IMR-90 (cell line): ENCODE results near the gene HIRA. TPM values are rescaled to one million over a fixed set of nuclear protein-coding genes. Genes with fewer than 3 reads are reported as not detected.
"Not testable (repeated sequence)": the region's sequence is repeated elsewhere in the genome, so short reads cannot be mapped to it uniquely, and the experiment has no call there.

Source experiments
- ATAC-seq: fragments of 200-7000 bp; cut with Tn5 transposase; 2 replicates; pipeline ENCODE4 v1.9.1; 2020; ENCODE audit warnings: low read depth, mild to moderate bottlenecking, moderate library complexity
- BruUV-seq: library from RNA; stranded (reverse); fragments of 400-500 nt; replicated peaks from 2 replicates; lab custom pipeline; 2021; lab: Mats Ljungman, UMichigan
- CTCF ChIA-PET: fragments of 300-600 bp; formaldehyde crosslinking; extraction: SDS; loops from one replicate; lab custom pipeline; 2021; ENCODE audit warnings: antibody characterized with exemption; lab: Yijun Ruan, JAX
- POLR2A ChIA-PET: fragments of 300-600 bp; sonication (Branson Sonifier 250); formaldehyde crosslinking; loops from one replicate; lab custom pipeline; 2022; ENCODE audit warnings: antibody characterized with exemption; ENCODE audit not compliant: unreplicated experiment; lab: Charles Lee
- DNase-seq: peaks from one replicate; pipeline ENCODE4 v3.0.0; 2013
- H2AFZ ChIP-seq: replicated peaks from 2 replicates; pipeline ENCODE3; 2013; ENCODE audit warnings: low read length, mild to moderate bottlenecking; ENCODE audit not compliant: poor library complexity
- H2AK5ac ChIP-seq: 2 replicates; pipeline ENCODE4 v1.6.1; 2013; ENCODE audit warnings: low read depth, low read length, inconsistent platforms
- H2AK9ac ChIP-seq: replicated peaks from 2 replicates; pipeline ENCODE3; 2013; ENCODE audit warnings: mild to moderate bottlenecking, low read depth, low read length, moderate library complexity; ENCODE audit not compliant: poor library complexity
- H2BK120ac ChIP-seq: 2 replicates; pipeline ENCODE4 v1.6.1; 2013; ENCODE audit warnings: low read depth, low read length, inconsistent platforms
- H2BK15ac ChIP-seq: 3 replicates; pipeline ENCODE4 v1.6.1; 2013; ENCODE audit warnings: low read depth, low read length, inconsistent platforms
- H2BK20ac ChIP-seq: 2 replicates; pipeline ENCODE4 v1.6.1; 2013; ENCODE audit warnings: low read depth, mild to moderate bottlenecking, inconsistent platforms, low read length, moderate library complexity
- H2BK5ac ChIP-seq: 2 replicates; pipeline ENCODE4 v1.6.1; 2013; ENCODE audit warnings: mild to moderate bottlenecking, low read depth, low read length, inconsistent platforms; ENCODE audit not compliant: poor library complexity, severe bottlenecking
- H3K14ac ChIP-seq: replicated peaks from 2 replicates; pipeline ENCODE4 v1.6.1; 2013; ENCODE audit warnings: low read depth, low read length, inconsistent platforms
- H3K18ac ChIP-seq: 2 replicates; pipeline ENCODE4 v1.6.1; 2013; ENCODE audit warnings: low read depth, low read length, control low read depth
- H3K23ac ChIP-seq: 2 replicates; pipeline ENCODE4 v1.6.1; 2013; ENCODE audit warnings: low read depth, low read length, inconsistent platforms
- H3K27ac ChIP-seq: 2 replicates; pipeline ENCODE4 v1.5.1; 2013; ENCODE audit warnings: mild to moderate bottlenecking, control low read depth, low read length; ENCODE audit not compliant: insufficient read depth
- H3K27me3 ChIP-seq: 2 replicates; pipeline ENCODE4 v1.6.1; 2013; ENCODE audit warnings: low read length; ENCODE audit not compliant: control insufficient read depth, insufficient read depth
- H3K36me3 ChIP-seq: 2 replicates; pipeline ENCODE4 v1.6.1; 2013; ENCODE audit warnings: low read length, mixed read lengths; ENCODE audit not compliant: control insufficient read depth, insufficient read depth
- H3K4ac ChIP-seq: 2 replicates; pipeline ENCODE4 v1.6.1; 2013; ENCODE audit warnings: low read depth, low read length, inconsistent platforms
- H3K4me1 ChIP-seq: 2 replicates; pipeline ENCODE4 v1.6.1; 2013; ENCODE audit warnings: low read length, mixed read lengths; ENCODE audit not compliant: control insufficient read depth, insufficient read depth
- H3K4me2 ChIP-seq: 2 replicates; pipeline ENCODE4 v1.6.1; 2013; ENCODE audit warnings: low read depth, mild to moderate bottlenecking, control low read depth, low read length, moderate library complexity
- H3K4me3 ChIP-seq: 2 replicates; pipeline ENCODE4 v1.5.1; 2013; ENCODE audit warnings: low read depth, mild to moderate bottlenecking, control low read depth, low read length, moderate library complexity; ENCODE audit not compliant: insufficient read depth
- H3K56ac ChIP-seq: 2 replicates; pipeline ENCODE4 v1.6.1; 2013; ENCODE audit warnings: low read length, inconsistent platforms; ENCODE audit not compliant: insufficient read depth; ENCODE audit errors: extremely low read depth
- H3K79me1 ChIP-seq, 2 experiments: 2 replicates each; pipeline ENCODE4 v1.6.1; 2013; ENCODE audit warnings: low read length in 2 of 2, inconsistent platforms in 1 of 2, low read depth in 1 of 2
- H3K9ac ChIP-seq: 2 replicates; pipeline ENCODE4 v1.6.1; 2013; ENCODE audit warnings: low read depth, low read length, control low read depth
- H3K9me1 ChIP-seq: 2 replicates; pipeline ENCODE4 v1.6.1; 2013; ENCODE audit warnings: low read length, inconsistent platforms; ENCODE audit not compliant: insufficient read depth
- H3K9me3 ChIP-seq: 2 replicates; pipeline ENCODE4 v1.6.1; 2013; ENCODE audit warnings: low read length; ENCODE audit not compliant: control insufficient read depth, insufficient read depth
- H4K20me1 ChIP-seq: 2 replicates; pipeline ENCODE4 v1.6.1; 2013; ENCODE audit warnings: low read length, inconsistent platforms; ENCODE audit not compliant: insufficient read depth
- H4K5ac ChIP-seq: 2 replicates; pipeline ENCODE4 v1.6.1; 2013; ENCODE audit warnings: mild to moderate bottlenecking, low read depth, low read length, control low read depth
- H4K8ac ChIP-seq, 2 experiments: 2 replicates each; pipeline ENCODE4 v1.6.1; 2013; ENCODE audit warnings: low read depth in 2 of 2, low read length in 2 of 2, control low read depth in 1 of 2, inconsistent platforms in 1 of 2
- H4K91ac ChIP-seq: 2 replicates; pipeline ENCODE4 v1.6.1; 2013; ENCODE audit warnings: low read depth, low read length, inconsistent platforms; ENCODE audit not compliant: insufficient read depth
- BHLHE40 ChIP-seq: fragments of 150-350 bp; IDR thresholded peaks from 2 replicates; pipeline ENCODE4 v1.6.1; 2016; ENCODE audit warnings: mild to moderate bottlenecking, low read depth, low read length
- CEBPB ChIP-seq: IDR thresholded peaks from 2 replicates; pipeline ENCODE4 v1.6.1; 2012; ENCODE audit warnings: low read depth, low read length, improper control_type of control experiment
- CTCF ChIP-seq: conservative IDR thresholded peaks from 2 replicates; pipeline ENCODE4 v1.5.1; 2012; ENCODE audit warnings: mild to moderate bottlenecking, low read depth, low read length, improper control_type of control experiment
- FOS ChIP-seq: fragments of 150-350 bp; IDR thresholded peaks from 2 replicates; pipeline ENCODE4 v1.6.1; 2016; ENCODE audit warnings: low read depth, low read length
- MXI1 ChIP-seq: IDR thresholded peaks from 2 replicates; pipeline ENCODE4 v1.6.1; 2012; ENCODE audit warnings: low read depth, mild to moderate bottlenecking, low read length, moderate library complexity, borderline replicate concordance
- RAD21 ChIP-seq: IDR thresholded peaks from 2 replicates; pipeline ENCODE4 v1.6.1; 2012; ENCODE audit warnings: low read length, improper control_type of control experiment
- RCOR1 ChIP-seq: IDR thresholded peaks from 2 replicates; pipeline ENCODE4 v1.6.1; 2012; ENCODE audit warnings: mild to moderate bottlenecking, low read length, improper control_type of control experiment; ENCODE audit not compliant: insufficient replicate concordance
- WGBS, 2 experiments: methylation state at CpG; one replicate each; pipeline versions ENCODE4 v1.1.5 to v1.1.7; 2013; ENCODE audit warnings: missing lambda C conversion rate in 2 of 2; ENCODE audit not compliant: insufficient read length in 1 of 2; ENCODE audit errors: extremely low coverage in 2 of 2; 5-methylcytosine and 5-hydroxymethylcytosine counted together
- dilution Hi-C: fragments of 300-500 bp; cut with HindIII; formaldehyde crosslinking; loops from one replicate; pipeline ENCODE4 v1.14.3; 2018; ENCODE audit warnings: low sequenced_read_pairs; ENCODE audit not compliant: unreplicated experiment
- in situ Hi-C: fragments of 300-500 bp; cut with MboI; formaldehyde crosslinking; loops from 3 replicates; pipeline ENCODE4 v1.14.3; 2019; ENCODE audit warnings: low sequenced_read_pairs, inconsistent platforms, mixed read lengths
- intact Hi-C: fragments of 100-400 bp; cut with micrococcal nuclease; formaldehyde crosslinking; loops from 2 replicates; pipeline ENCODE4 v1.10.0; 2022
- polyA plus RNA-seq, 3 experiments: library from polyadenylated mRNA; depleted of rRNA; stranded (reverse); fragments of >200 nt; gene quantifications; 2 replicates each; pipeline ENCODE4 v1.2.3, GENCODE V29; 2012; ENCODE audit warnings: low replicate concordance in 1 of 3
- total RNA-seq: library from RNA; depleted of rRNA; stranded (reverse); fragments of >200 nt; gene quantifications from 2 replicates; pipeline ENCODE4 v1.2.3, GENCODE V29; 2012

Gene HIRA
- total and polyA plus RNA-seq, 2 of the 4 experiments (the other 2 are of a cell fraction): 14.5 to 24.2 TPM

- no peak overlapping the region for H4K8ac ChIP-seq
- intact Hi-C loops: no loop called here
- no peak overlapping the region for H3K27ac ChIP-seq
- no peak overlapping the region for H4K91ac ChIP-seq
- no peaks in the 10 kb centered on the region for H3K79me1 ChIP-seq
- no peaks in the 10 kb centered on the region for H4K20me1 ChIP-seq
- no peak overlapping the region for H3K14ac ChIP-seq
- H3K4me3 ChIP-seq: no peak overlapping the region
- H2BK120ac ChIP-seq: no peak overlapping the region
- no peak overlapping the region for H2BK15ac ChIP-seq
- no peaks in the 10 kb centered on the region; the same call in 1 of the 2 replicates for H3K27me3 ChIP-seq
- no peak overlapping the region for H3K9ac ChIP-seq
- no peak overlapping the region for H2AK9ac ChIP-seq
- no peak overlapping the region for H3K56ac ChIP-seq
- H3K9me1 ChIP-seq: no peaks in the 10 kb centered on the region
- in situ Hi-C loops: no loop called here
- no peaks in the 10 kb centered on the region for H3K36me3 ChIP-seq
- H2AFZ ChIP-seq: no peak overlapping the region
- H2AK5ac ChIP-seq: no peak overlapping the region
- BruUV-seq: no TSS peak
- H3K4me1 ChIP-seq: no peaks in the 10 kb centered on the region
- no peaks in the 10 kb centered on the region for H3K9me3 ChIP-seq
- ChIA-PET POLR2A (interaction anchor here (0.6 kb wide), 1 partner anchor 10 kb away, joined by 5 read pairs; no protein-coding TSS in a partner anchor), CTCF (no interaction called here)
- no peak overlapping the region for H2BK5ac ChIP-seq
- H4K5ac ChIP-seq: no peak overlapping the region
- H2BK20ac ChIP-seq: no peak overlapping the region
- DNase-seq (no peak), ATAC-seq (no peak)
- dilution Hi-C loops: no loop called here
- H3K23ac ChIP-seq: no peak overlapping the region
- no peak overlapping the region for H3K18ac ChIP-seq
- no CpG with 5 or more reads among the region's 2 CpGs for WGBS, 2 experiments
- no peak overlapping the region for H3K4me2 ChIP-seq
- TF ChIP-seq MXI1: no peak
- no peak for TF ChIP-seq RAD21
- no peak for TF ChIP-seq FOS
- no peak for TF ChIP-seq CEBPB
- no peak for TF ChIP-seq CTCF
- TF ChIP-seq BHLHE40: no peak
- TF ChIP-seq RCOR1: no peak
- H3K4ac ChIP-seq: no peak overlapping the region
These were observed 123.7 kb downstream of the HIRA start for GRCh38 chr22:19307872-19308271.

- intact Hi-C loops, H2BK20ac ChIP-seq, H4K5ac ChIP-seq, H2AK5ac ChIP-seq, H3K27ac ChIP-seq, H3K4ac ChIP-seq, H4K20me1 ChIP-seq, H3K18ac ChIP-seq, DNase-seq, ATAC-seq, H3K9me3 ChIP-seq, H4K8ac ChIP-seq, H3K23ac ChIP-seq, H3K4me3 ChIP-seq, in situ Hi-C loops, H3K14ac ChIP-seq, H3K9ac ChIP-seq, H2BK5ac ChIP-seq, H3K4me1 ChIP-seq, CTCF ChIA-PET, H3K4me2 ChIP-seq, H2BK15ac ChIP-seq, H3K79me1 ChIP-seq, H2AK9ac ChIP-seq, H3K27me3 ChIP-seq, H3K9me1 ChIP-seq, dilution Hi-C loops, H4K91ac ChIP-seq, H2BK120ac ChIP-seq, POLR2A ChIA-PET, H2AFZ ChIP-seq, H3K36me3 ChIP-seq, H3K56ac ChIP-seq, BruUV-seq: not testable (repeated sequence)
- 63% methylated on average over 4 of the region's 6 CpGs; no CpG with 5 or more reads in 1 of the 2 experiments for WGBS, 2 experiments
These were observed 125.0 kb downstream of the HIRA start for GRCh38 chr22:19306535-19306934.
